ENCODE measurements around the gene POLG. TPM values are rescaled to one million over a fixed set of nuclear protein-coding genes. Genes with fewer than 3 reads are reported as not detected.
A peak's percentile ranks its signal among the peaks of the same experiment; 100 is the strongest.

POLG gene
- total RNA-seq, 1 donor from 2014 or later, result 63.7 TPM

DNA sequence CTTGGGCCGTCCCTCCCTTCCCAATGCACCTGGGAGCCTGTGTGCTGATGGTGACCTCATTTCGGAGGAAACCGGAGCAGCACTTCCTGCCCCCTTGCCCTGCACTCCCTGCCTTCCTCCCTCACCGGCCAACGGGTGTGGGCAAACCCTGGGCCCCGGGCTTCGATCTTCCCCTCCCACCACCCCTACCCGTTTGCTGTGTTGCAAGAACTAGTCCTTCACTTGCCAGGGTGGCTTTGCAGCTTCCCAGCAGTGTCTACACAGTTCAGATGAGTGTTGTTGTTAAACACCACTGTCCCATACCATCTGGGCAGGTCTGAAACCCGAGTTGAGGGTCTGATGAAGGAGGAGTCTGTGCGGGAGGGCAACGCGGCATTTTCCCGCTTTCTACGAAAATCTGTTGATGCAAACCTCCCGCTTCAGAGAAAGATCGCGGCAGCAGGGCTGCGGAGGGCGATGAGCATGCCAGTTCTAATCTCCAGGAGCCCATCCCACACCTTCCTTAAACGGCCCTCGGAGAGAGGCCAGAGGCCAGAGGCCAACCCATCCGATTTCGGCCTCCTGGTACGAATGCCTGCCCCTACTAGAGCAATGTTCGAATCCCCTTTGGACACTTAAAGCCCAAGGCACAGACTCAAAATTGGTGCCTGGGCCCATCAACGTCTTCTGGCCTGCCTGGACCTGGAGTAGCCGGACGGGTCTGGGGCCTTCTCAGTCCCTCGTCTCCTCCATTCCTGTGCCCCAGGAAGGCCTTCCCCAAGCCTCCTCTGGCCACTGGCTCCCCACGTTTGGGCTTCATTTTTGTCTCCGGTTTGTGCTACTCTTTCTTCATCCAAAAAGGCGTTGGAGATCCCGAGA is 35.7 kb upstream of the POLG start:
- DNase-seq (ENCODE audit: low read depth in 2 of 2), result no peak

DNA sequence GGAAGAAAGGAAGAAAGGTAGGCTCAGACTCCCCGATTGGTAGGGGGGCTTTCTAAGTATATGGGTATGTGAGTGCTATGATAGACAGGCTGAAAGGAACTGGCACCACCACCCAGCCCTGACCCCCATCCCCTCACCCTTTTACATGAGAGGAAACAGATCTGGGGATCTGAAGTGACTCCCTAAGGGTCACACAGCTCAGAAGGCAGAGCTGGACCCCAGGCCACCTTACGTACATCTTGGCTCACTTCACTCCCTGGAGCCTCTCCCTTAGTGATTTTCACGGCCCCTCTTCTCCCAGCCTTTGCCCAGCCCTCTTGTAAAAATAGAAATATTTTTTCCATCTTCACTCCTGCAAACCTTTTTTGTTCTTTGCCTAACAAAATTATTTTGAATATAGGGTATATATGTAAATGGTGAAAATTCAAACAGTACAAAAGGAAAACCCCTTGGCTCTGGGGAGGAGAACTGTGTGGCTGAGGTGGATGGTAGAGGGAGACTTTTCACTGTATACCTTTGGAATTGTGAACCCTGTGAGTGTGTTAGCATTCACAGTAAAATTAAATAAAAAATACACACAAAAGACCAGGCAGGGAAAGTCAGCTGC is 34.8 kb upstream of the POLG start:
- no peak for DNase-seq (ENCODE audit: low read depth in 2 of 2)

DNA sequence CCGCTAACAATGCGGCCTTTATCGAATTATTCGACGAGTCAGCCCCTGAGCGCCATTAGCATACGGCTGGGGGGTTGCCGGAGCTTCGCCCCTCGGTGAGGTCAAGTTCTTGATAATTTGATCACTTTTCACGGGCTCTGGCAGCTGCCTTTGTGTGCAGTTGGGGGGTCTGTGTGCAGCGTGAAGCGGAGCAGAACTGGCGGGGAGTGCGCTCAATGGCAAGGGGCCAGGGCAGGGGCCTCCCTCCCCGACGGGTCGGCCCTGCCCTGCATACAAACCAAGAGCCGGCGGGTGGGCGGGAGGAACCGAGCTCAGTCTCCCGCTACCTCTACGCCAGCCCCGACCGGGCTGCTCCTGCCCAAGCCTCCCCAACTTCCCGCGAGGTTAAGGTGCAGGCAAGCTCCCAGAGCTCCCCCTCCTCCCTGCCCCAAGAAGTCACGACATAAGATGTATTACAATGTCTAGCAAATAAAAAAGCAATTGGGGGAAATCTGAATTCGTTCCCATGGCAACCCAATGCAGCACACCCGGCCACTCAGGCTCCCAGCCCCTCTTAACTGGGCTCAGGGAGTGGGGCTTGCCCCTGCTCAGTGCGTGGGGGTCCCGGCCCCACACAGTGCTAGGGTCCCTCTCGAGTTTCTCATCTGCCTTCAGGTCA is 34.1 kb upstream of the POLG start:
- DNase-seq (ENCODE audit: low read depth in 2 of 2), result no peak

DNA sequence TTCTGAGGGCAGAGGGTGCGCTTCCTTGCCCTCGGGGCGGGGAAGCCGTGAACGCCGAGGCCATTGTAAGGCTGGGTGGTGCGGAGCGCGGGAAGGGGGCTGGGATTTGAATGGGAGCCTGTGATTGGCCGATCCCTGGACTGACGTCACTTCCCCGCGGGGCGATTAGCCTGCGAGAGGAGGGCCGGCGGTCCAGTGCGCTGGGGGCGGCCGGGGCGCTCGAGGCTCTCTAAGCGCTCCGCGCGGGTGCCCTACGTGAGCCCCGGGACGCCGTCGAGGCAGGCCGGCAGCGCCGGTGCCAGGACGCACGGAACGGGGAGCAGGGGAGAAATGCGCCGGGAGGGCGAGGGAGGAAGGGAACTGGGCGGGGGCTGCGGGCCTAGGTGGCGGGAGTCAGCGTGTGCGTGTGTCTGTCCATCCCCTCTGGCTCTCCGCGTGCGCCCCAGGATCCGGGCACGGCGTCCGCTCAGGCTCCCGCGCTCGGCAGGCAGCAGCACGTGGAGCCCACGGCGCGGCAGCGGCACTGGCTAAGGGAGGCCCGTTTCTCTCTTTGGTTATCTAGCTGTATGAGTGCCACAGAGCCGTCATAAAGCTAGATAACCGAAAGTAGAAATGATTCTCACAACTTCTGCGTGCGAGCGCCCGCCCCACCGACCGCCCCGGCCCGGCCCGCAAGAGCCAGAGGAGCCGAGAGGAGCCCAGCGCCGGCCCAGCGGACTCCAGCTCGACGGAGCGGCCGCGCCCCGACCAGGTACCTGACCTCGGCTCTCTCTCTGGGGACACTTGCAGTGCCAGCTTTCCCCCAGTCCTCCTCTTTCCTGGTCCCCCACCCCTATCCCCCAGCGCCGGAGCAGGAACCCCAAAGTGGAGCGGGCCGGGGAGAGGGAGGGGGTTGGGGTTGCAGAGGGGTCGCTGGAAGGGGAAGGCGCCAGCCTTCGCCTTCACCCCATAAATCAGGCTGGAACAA is 33.1 kb upstream of the POLG start:
- DNase-seq (ENCODE audit: low read depth in 2 of 2), result peak in 1 of 2 donors; percentile 33

DNA sequence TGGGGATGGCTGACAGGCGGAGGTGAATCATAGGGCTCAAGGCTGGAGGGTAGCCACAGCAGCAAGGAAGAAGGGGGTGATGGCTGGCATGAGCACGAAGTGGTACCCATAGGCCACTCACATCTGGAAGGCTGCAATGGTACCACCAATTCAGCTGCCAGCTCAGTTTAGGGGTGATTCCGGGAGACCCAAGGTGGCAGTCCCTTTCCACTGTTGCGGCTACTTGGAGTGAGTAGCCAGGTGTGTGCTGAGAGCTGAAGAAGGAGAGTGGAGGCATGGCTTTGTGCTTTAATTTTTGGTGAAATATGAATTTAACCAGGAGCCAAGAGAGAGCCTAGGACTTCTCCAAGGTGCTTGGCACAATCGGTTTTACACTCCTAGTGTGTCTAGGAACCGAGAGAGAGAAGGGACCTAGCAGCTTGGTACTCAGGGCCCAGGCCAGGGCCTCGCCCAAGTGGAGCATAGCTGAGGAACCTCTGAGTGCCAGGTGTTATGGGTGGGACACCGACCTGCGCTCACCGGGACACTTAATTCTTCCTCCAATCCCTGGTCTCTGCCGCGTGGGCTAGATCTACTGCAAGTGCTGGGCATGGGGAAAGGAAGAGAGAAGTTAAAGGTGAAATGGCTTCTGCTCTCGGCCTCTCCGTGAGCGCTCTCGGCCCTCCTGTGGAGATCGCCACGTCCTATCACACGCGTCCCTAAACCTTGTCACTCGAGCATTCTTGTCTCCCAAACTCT is 32.2 kb upstream of the POLG start:
- no peak for DNase-seq (ENCODE audit: low read depth in 2 of 2)

DNA sequence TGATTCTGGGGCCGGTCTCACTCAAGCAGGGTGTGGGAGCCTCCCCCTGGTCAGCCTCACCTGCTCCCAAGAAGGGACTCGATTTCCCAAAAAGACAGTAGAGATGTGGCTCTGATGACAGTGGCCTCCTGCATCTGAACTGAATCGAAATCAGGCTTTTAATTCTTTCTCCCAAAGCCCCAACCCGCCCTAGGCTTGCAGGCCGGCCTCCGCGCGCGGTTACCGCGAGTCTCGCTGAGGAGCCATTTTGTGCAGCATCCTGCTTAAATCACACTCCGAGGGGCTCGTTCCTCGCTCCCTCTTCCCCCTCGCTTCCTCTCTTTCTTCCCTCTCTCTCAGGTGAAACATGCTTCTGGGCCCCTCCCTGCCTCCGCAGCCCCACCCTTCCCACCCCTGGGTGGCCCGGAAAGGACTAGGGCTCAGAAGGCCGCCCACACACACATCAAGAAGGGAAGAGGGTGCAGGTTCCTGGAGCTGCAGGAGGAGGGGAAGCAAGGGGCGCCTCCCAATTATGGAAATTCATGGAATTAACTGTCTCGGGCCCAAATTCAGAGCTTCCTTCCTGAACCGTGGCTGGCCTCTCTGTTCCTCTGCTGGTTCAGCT is 30.9 kb upstream of the POLG start:
- DNase-seq (ENCODE audit: low read depth in 2 of 2), result no peak

DNA sequence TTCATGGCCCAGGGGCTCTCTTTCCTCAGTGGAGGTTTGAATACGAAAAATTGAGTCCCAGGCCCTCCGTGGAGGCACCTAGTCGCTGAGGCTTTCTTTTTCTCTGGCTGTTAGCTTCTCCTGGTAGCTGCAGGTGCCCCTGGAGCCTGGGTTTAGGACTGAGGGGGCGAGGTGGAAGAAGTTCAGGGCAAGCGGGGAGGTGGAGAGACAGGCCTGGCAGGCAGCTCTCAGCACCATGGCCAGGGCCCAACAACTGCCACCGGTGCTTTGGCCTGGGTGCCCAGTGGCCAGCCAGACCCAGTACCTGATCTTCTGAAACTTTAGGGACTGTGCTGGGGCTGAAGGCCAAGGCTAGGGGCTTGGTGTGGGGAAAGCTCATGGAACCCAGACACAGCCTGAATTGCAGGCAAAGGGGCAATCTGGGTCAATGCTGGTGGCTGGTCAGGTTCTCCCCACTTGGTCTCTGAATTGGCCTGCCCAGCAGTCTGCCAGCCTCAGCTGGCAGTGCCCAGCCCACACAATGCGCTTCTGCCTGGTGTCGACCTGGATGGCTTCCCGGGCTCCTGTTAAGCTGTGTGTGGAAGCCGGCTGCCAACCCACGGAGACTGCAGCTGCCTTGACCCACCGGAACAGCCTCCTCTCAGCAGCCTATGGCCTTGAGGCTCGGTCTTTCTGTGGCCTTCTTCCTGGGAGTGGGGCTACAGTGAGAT is 30.3 kb upstream of the POLG start:
- DNase-seq (ENCODE audit: low read depth in 2 of 2), result no peak

DNA sequence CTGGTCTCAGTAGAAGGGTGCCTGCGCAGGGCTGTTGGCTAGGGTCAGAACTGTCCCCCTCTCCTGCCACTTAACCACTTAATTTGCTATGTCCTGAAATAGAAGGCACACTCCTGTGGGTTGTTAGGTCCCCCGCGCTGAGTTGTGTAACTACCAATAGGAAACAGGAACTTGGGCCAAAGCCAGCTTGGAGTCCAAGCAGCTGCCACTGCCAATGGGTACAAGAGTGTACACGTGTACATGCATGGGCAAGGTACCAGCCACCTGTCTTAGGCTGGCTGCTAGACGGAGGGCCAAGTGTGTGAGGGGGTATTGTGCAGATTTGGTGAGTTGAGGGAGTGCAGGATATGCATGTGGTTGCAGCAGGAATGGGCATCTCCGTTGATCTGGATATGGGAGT is 29.7 kb upstream of the POLG start:
- no peak for DNase-seq (ENCODE audit: low read depth in 2 of 2)

DNA sequence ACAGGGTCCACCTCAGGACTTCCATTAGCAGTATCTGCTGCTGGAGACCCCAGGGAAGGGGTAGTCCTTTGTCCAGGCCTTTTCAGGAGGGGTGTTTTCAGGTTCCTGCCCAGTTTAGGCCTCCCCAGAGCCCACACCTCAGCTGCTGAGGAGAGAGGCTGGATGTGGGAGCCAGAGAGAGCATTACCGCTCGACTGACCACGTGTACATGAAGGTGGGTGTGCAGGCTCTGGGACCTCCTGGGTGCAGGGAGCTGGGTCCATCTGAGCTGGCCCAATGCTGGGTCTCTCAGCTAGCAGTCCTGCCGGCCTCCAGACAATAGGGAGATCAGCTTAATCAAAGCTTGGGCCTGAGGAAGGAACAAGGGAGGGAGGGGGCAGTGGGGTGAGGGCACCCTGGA is 29.1 kb upstream of the POLG start:
- DNase-seq (ENCODE audit: low read depth in 2 of 2), result no peak

DNA sequence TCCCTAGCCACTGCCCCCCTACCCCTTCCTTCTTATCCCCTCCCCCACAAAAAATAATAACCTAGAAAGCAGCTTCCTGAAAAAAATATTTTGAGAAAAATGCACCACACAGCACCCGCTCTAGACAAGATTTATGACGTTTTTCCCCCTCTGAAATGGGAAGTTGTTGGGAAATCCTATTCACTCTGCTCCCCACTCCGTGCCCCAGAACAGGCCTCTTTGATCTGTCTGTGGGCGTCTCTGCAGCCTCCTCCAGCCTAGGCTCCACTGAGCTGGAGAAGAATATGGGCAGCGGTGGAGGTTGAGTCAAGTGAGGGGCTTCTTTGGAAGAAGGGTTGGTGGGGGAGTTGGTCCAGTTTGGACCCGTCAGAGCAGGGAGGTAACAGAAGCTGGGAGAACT is 28.5 kb upstream of the POLG start:
- DNase-seq (ENCODE audit: low read depth in 2 of 2), result no peak

DNA sequence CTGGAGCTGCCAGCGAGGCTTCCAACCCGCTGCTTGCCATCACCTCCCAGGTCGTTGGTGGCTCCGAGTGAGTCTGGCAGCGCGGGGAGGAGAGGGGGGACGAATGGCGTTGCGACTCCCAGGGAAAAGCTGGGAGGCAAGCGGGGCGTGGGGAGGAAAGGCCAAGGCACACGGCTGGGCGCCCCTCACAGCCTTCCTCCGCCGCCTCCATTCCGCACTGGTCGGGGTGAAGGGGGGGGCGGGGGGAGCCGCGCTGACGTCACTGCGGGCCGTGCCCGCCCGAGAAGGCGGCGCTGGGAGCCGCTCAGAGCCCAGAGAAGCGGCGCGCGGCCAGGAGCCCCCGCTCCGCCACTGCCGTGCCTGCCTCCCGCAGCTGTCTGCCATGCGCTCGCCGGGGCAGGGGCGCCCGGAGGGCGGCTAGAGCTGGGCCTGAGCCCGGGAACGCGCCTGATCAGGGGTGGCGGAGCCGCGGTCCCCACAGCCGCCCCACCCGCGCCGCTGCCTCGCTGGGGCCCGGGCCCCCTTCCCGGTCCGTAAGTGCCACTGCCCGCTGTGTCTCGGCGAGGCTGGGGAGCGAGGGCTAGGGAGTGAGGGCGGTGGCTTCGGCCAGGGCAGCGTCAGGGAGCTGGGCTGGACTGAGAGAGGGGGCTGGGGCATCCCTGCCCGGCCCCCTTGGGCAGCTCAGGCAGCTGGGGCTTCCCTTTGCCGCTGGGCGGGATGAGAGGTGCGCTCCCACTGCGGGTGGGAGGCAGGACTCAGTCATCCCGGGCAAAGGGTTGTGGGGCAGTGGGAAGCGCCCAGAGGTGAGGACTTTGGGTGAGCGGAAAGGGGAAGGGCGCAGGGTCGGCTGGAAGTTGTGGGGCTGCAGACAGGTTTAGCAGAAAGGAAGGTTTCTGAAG is 27.8 kb upstream of the POLG start:
- DNase-seq (ENCODE audit: low read depth in 2 of 2), result no peak

DNA sequence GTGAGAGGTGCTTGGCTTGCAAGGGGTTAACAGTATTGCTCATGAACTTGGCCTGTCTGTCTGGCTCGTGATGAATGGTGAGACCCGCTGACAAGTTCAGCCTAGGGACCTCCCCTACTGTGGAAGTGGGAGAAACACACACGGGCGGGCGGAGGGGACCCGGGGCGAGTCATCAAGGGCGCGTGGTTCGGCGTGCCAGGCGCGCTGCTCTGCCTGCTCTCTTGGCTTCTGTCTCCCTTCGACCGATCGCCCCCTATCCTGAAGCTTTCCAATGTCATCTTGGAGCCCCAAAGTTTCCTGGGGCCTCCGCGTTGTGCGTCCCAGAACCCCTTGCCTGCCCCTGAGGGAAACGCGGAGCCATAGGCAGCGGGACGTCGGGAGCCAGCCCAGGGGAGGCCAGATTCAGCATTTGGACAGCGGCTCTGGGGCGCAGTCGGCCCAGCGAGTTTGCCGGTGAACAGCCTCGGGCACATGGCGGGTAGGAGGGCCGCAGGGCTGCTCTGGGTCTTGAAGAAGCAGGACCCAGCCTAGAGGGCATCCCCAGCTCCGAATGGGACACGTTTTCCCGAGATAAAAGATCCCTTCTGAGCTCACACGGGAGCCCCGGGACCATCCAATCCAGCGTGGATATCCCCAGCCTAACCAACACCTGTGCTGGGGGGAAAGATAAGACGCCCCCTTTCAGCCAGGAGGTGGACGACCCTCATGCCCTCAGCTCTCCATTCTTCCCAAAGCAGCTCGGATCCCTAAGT is 27.0 kb upstream of the POLG start:
- DNase-seq (ENCODE audit: low read depth in 2 of 2), result peak; percentile 72 to 78

DNA sequence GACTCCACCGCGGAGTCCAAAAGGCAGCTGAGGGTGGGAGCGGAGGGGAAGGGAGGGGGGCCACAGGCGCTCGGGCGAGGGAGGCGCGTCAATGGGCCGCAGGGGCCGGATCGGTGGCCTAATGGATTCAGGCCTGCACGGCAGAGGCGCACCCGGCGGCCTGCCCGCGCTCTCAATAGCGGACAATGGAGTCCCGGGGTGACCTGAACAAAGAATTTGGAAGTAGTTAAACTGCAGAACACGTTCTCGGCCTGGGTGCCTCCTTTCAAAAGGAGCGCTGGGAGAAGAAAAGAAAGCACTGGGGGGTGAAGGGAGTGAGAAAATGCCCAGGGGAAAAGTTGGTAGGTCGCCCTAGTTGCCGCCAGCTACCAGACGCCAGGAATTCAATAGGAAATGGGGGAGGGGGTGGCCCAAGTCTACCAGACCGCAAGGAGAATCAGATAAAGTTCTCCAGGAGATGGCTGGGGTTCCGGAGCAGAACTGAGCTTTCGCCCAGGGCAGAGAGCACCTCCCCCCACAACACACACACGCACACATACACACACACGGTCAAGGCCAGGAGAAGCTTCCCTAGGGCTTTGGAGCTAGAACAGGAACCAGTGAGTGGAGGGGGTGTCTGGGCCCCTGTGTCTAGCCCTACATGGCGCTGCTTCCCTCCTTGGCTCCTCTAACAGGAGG is 25.8 kb upstream of the POLG start:
- no peak for DNase-seq (ENCODE audit: low read depth in 2 of 2)

DNA sequence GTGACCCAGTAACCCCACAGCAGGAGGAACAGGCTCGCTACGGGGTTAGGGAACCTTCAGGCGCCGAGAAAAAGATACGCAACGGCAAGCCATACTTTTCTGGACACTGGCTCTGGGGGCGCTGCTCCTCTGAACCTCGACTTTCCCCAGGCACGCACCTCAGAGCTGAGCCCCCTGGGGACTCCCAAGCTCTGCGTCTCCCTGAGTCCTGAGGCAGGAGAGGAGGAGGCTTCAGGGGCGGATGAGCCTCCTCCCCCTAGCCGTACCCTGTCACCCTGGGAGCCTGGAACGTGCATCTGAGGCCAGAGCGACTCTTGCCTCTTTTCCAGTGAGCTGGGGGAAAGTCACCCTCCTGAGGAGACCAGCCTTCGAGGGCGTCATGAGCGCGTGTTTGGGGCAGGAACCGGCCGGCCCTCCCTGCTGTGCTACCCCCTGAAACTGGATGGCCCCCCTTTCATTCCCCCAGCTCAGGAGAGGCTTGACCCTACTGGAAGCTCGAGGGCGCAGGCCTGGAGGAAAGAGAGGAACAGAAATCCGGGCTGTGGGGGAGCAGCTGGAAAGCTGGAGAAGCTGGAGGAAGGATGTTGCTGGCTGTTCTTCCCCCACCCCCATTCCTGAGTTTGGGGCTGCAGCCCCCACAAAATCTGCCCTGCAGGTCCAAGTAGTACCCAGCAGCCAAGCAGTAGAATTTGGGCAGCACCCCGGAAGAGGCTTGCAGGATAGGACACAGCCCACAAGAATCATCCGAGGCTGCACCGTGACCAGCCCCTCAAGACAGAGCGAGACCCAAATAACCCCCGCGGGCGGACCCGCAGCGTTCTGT is 25.1 kb upstream of the POLG start:
- DNase-seq (ENCODE audit: low read depth in 2 of 2), result no peak

DNA sequence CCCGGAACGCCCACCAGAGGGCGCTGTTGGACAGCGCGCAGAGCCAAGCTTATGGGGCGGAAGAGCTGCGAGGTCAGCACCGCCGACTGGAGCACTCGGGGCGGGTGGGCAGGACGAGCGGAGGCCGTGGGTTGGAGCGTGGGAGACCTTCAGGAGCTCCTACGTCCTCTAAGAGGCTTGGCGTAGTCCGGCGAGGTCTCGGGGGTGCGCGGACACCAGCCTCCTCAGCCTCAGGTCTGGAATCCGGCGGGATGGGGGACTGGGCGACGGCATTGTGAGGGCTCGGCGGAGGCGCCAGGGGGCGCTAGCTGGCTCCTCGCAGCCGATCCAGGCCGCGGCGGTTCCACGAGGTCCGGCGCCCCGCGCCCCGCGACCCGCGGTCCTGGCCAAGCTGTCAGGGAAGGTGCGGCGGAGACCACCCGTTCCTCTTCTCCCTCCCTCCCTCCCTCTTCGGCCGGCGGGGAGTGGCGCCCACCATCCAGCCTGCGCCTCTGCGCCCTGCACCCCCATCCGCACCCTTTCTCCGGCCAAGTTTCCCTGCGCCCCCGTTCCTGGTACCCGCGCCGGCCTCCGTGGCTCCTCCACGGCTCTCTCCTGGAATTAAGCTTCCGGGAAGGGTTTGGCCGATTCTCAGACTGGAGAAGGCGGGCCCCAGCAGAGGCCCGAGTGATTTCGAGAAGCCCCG is 24.3 kb upstream of the POLG start:
- peak; percentile 77 to 84 for DNase-seq (ENCODE audit: low read depth in 2 of 2)

DNA sequence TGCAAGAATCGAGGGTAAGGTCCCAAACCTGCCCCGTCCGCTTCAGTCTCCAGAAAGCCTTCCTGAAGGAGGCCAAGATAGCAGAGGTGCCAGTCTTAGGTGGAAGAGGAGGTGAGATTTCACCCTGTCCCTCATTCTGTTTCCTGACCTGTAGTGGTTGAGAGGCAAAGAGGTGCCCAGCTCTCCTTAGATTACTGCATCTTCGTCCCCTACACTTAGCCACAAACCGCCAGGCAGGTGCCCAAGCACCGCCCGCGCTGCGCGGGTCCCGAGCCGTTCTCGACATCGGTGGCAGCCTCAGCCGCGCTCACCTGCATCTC is 23.8 kb upstream of the POLG start:
- no peak for DNase-seq (ENCODE audit: low read depth in 2 of 2)
